Measurements from ENCODE around the gene EPB41L4B.
"Not testable (repeated sequence)": the region's sequence is repeated elsewhere in the genome, so short reads cannot be mapped to it uniquely, and the experiment has no call there.

The EPB41L4B gene

GRCh38 chr9:109244179-109245132 is 76.4 kb downstream of the EPB41L4B start:
- DNase-seq (ENCODE audit: low spot score), result peak; percentile 82

DNA sequence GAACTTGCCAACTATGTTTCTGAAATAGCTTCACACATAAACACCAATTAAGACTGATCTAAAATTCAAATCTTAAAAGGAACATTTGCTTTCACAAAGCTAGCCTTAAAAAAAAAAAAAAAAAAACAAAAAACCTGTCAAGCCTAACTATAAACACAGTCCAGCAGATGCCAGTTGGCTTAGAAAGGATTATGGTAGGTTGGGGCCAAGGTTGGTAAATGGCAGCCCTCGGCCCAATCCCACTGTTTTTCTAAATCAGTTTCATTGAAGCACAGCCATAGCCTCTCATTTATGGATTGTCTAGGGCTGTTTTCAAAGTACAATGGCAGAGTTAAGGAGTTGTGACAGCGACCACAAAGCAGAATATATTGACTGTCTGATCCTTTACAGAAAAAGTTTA is 78.1 kb downstream of the EPB41L4B start:
- peak; percentile 48 for DNase-seq (ENCODE audit: low spot score)

- no peak for DNase-seq (ENCODE audit: low spot score)
Measured at GRCh38 chr9:109242014-109242413, 78.8 kb downstream of the EPB41L4B start.

- no peak for DNase-seq (ENCODE audit: low spot score)
Measured at GRCh38 chr9:109241207-109241606, 79.7 kb downstream of the EPB41L4B start.

DNA sequence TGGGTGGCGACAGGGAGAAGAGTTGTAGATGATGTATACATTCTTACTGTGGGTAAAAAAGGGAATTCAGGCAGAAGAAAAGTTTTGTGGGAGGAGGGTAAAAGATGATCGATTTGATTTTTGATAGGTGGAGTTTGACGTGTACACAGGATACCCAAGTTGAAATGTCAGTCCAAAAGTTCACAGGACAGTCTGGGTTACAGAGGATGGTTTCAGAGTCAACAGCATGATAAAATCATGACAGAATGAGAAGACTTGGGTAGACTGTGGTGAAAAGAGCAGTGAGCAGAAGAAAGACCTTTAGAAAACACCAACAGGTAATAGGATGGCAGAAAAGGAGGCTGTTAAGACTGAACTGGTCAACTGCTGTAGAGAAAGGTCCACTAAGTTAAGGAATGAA is 81.6 kb downstream of the EPB41L4B start:
- DNase-seq (ENCODE audit: low spot score), result no peak

DNA sequence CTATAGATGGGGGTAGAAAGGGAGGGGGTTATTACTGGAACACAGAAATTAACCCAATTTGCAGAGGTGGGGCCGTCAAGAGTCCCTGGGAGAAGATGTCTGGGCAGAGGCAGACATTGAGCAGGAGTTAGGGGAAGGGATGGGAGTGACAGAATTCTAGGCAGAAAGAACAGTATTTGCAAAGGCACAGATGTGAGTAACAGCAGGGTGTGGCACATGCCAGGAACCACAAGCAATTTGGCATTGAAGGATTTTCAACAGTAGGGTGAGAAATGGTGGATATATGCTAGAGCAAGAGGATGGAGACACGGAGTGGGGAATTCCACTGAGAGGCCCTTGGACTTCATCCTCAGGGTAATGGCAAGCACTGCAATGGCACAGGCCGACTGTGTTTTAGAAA is 82.2 kb downstream of the EPB41L4B start:
- no peak for DNase-seq (ENCODE audit: low spot score)

GRCh38 chr9:109238125-109238524 is 82.7 kb downstream of the EPB41L4B start:
- no peak for DNase-seq (ENCODE audit: low spot score)

GRCh38 chr9:109232449-109233237 is 88.2 kb downstream of the EPB41L4B start:
- DNase-seq (ENCODE audit: low spot score), result no peak

- DNase-seq (ENCODE audit: low spot score), result no peak
Measured at GRCh38 chr9:109231593-109231992, 89.3 kb downstream of the EPB41L4B start.

GRCh38 chr9:109230277-109230676 is 90.6 kb downstream of the EPB41L4B start:
- DNase-seq (ENCODE audit: low spot score), result no peak

DNA sequence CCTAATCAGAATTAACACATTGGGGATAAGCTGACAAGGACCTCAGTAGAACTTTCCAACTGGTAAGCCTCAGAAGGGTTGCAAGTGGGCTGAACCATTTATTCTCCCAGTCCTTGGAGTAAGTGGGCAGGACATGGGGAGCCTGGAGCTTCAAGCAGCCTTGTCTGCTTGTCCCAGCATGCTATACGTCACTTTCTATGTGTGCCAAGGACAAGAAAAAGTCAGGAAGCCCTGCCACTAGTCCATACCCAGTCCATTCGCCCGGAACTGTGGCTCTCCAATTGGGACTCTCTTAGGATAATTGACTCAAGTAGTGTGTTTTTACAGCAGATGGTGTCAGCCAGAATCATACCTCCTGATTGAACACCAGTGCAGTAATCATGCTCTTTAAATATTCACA is 91.2 kb downstream of the EPB41L4B start:
- DNase-seq (ENCODE audit: low spot score), result no peak

DNA sequence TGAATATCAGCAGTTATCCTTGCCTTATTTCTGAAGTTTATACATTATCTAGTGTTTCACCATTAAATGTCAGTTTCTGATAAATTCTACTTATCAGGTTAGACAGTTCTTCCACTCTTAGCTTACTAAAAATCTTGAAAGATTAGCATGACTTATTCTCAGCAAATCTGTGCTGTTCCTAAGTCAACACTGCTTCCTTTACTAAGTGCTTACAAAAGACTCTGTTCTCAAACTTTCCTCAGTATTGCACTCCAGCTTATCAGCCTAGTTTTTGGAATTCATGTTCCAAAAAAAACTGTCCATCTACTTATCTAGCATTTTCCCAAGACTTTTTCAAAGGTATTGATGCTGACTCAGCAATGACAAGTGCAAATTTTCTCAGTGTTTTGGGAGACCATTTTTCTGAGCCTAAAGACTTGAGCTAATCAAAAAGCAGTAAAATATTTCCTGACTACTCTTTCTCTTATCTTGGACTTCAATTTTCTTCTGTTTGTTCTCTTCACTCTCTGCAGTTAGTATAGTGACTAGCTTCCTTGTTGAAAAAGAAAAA is 92.7 kb downstream of the EPB41L4B start:
- no peak for DNase-seq (ENCODE audit: low spot score)

DNA sequence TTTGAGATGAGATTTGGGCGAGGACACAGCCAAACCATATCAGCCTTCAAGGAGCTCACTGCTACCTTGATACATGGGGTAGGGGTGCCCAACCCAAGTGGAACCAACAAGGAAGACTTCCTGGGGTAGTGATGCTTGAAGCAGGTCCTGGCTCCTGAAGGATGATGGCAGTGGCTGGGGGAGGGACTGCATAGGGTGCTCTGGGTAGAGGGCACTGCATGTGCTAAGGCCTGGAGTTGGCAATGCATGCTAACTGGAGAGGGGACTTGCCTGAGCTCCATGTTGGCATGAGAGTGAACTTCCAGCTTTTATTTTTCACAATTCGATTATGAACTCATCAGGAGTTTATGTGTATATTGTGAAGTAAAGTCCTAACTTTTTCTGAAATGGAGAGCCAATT is 95.2 kb downstream of the EPB41L4B start:
- no peak for DNase-seq (ENCODE audit: low spot score)

DNA sequence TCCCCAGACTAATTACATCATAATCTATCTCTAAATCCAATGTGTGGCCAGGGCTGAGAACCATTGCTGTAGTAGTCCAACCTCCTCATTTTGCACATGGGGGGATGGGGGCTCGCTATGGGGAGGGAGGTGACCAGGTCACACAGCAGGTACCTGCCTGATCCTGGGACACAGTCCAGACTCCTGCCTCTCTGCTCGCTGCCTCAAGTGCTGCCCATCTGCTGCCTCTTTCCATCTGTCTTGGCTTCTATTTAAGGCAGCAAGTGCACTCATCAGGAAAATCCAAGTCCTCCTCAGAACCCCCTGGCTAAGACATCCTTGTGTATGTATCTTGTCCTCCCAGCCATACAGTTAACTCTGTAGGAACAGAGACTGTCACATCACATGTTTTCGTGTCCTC is 96.1 kb downstream of the EPB41L4B start:
- no peak for DNase-seq (ENCODE audit: low spot score)

GRCh38 chr9:109218242-109218641 is 102.6 kb downstream of the EPB41L4B start:
- not testable (repeated sequence) for DNase-seq (ENCODE audit: low spot score)

- no peak for DNase-seq (ENCODE audit: low spot score)
Measured at GRCh38 chr9:109214414-109214813, 106.4 kb downstream of the EPB41L4B start.

DNA sequence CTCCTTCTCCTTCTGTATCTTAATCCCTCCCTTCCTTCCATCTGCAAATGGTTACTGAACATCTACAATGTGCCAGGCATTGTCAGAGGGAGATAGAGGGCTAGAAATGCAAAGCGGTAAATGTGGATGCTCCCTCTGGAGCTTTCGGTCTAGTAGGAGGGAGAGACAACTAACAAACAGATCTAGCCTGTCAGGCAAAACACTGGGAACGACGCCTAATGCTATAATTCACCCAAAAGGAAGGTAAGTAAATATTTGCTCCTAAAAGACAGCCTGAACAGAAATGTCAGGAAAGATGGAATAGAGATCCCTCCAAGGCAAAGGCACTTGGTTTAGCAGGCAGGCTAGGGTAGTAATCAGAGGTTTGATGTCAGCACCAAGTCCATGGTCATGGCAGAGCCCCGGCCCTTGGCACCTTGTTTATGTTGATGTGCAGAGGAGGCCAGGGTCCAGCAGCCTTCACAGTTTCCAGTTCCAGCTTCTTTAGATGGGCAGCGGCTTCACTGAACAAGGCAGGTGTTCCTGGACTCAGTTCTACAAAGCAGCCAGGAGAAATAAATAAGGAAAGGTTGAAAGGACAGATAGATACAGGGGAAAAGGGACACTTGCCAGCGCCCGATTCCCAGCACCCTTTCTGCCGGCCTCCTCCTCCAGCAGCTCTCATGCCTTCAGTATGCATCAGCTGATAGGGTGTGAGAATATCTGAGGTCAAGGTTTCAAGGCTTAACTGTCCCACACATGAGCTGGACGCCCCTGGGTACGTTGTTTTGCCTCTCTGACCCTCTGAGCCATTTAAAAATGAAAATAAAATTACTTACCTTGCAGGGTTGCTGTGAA is 107.4 kb downstream of the EPB41L4B start:
- no peak for DNase-seq (ENCODE audit: low spot score)

- DNase-seq (ENCODE audit: low spot score), result no peak
Measured at GRCh38 chr9:109212768-109213167, 108.1 kb downstream of the EPB41L4B start.

GRCh38 chr9:109206670-109207069 is 114.2 kb downstream of the EPB41L4B start:
- DNase-seq (ENCODE audit: low spot score), result no peak

DNA sequence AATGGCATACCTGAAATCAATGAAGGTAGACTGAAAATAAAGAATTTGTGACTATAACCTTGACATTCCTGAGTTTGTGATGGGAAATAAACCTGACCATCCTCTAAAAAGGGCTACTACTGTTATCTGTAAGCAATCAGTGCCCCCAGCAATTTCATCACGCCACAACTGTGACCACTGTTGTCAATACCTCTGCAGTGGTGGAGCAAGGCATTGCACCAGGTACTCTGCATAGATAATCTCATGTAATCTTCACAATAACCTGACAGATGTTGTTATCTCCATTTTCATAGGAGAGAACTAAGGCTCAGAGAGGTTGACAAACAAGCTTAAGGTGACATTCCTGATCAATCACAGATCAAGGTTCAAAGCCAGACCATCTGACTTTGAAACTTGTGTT is 115.3 kb downstream of the EPB41L4B start:
- DNase-seq (ENCODE audit: low spot score), result no peak

DNA sequence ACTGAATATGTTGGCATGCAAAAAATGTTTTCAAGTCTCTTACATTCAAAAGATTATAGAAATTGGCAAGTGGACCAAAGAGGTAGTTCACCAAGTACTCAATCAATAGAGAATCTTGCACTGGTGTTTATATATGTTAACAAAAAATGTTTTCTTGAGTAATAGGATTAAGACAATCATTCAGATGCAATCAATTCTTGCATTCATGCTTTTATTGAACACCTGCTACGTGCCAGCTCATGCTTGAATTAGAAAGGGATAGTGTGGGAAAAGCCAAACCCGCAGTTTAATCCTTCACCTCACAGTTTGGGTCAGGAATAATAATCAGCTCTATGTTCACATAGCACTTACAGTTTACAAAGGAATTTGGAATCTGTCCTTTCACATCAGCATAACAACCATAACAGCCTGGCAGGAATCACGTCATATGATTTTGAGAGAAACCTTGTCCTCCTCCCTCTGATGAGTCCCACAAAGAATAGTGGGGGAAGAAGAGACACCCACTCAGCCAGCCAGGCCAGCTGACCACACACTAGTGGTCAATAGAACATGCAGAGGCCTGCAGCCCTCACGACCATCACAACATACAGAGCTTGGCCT is 117.0 kb downstream of the EPB41L4B start:
- no peak for DNase-seq (ENCODE audit: low spot score)
